Measurements from ENCODE around the gene TRIM41.
A peak's percentile ranks its signal among the peaks of the same experiment; 100 is the strongest.
"Not testable (repeated sequence)": the region's sequence is repeated elsewhere in the genome, so short reads cannot be mapped to it uniquely, and the experiment has no call there.

TRIM41 gene

GRCh38 chr5:181271081-181271480 is 48.0 kb downstream of the TRIM41 start:
- in situ Hi-C loops (cut with MboI; ENCODE audit: low sequenced_read_pairs, unreplicated experiment) = no loop called here
- no peak for DNase-seq (ENCODE audit: low spot score)
- TF ChIP-seq CTCF (IDR thresholded peaks at IDR 0.05; ENCODE audit: borderline replicate concordance, control extremely low read depth, extremely low read depth, insufficient read depth, missing control alignments) = no peak

GRCh38 chr5:181273433-181273744 is 50.3 kb downstream of the TRIM41 start:
- in situ Hi-C loops (cut with MboI; ENCODE audit: low sequenced_read_pairs, unreplicated experiment) = not testable (repeated sequence)
- DNase-seq (ENCODE audit: low spot score) = peak; percentile 53

- in situ Hi-C loops (cut with MboI; ENCODE audit: low sequenced_read_pairs, unreplicated experiment) = no loop called here
- DNase-seq (ENCODE audit: low spot score) = no peak
- no peak for TF ChIP-seq CTCF (IDR thresholded peaks at IDR 0.05; ENCODE audit: borderline replicate concordance, control extremely low read depth, extremely low read depth, insufficient read depth, missing control alignments)
These were observed 57.2 kb downstream of the TRIM41 start for GRCh38 chr5:181280251-181280762.

GRCh38 chr5:181281077-181281983 is 58.2 kb downstream of the TRIM41 start:
- DNase-seq (ENCODE audit: low spot score) = no peak
- in situ Hi-C loops (cut with MboI; ENCODE audit: low sequenced_read_pairs, unreplicated experiment) = no loop called here
- no peak for TF ChIP-seq CTCF (IDR thresholded peaks at IDR 0.05; ENCODE audit: borderline replicate concordance, control extremely low read depth, extremely low read depth, insufficient read depth, missing control alignments)

GRCh38 chr5:181281984-181282316 is 58.9 kb downstream of the TRIM41 start:
- in situ Hi-C loops (cut with MboI; ENCODE audit: low sequenced_read_pairs, unreplicated experiment) = no loop called here
- no peak for DNase-seq (ENCODE audit: low spot score)
- TF ChIP-seq CTCF (IDR thresholded peaks at IDR 0.05; ENCODE audit: borderline replicate concordance, control extremely low read depth, extremely low read depth, insufficient read depth, missing control alignments) = no peak

- DNase-seq (ENCODE audit: low spot score); in situ Hi-C loops (cut with MboI; ENCODE audit: low sequenced_read_pairs, unreplicated experiment): not testable (repeated sequence)
These were observed 59.3 kb downstream of the TRIM41 start for GRCh38 chr5:181282415-181282814.

GRCh38 chr5:181282874-181283273 is 59.8 kb downstream of the TRIM41 start:
- no peak for DNase-seq (ENCODE audit: low spot score)
- in situ Hi-C loops (cut with MboI; ENCODE audit: low sequenced_read_pairs, unreplicated experiment) = no loop called here
- no peak for TF ChIP-seq CTCF (IDR thresholded peaks at IDR 0.05; ENCODE audit: borderline replicate concordance, control extremely low read depth, extremely low read depth, insufficient read depth, missing control alignments)
